Activated naive CD8-positive, alpha-beta T cell (primary cell): Measurements from ENCODE around the gene CSTF1.
A peak's percentile ranks its signal among the peaks of the same experiment; 100 is the strongest.

Experiments used
- H3K27ac Mint-ChIP-seq: one replicate; pipeline ENCODE4 v1.8.0; 2021; ENCODE audit warnings: mixed read lengths
- H3K27me3 Mint-ChIP-seq: one replicate; pipeline ENCODE4 v1.8.0; 2021; ENCODE audit warnings: mixed read lengths
- H3K36me3 Mint-ChIP-seq: one replicate; pipeline ENCODE4 v1.8.0; 2021; ENCODE audit warnings: mixed read lengths
- H3K4me1 Mint-ChIP-seq: one replicate; pipeline ENCODE4 v1.8.0; 2021; ENCODE audit warnings: low read depth, mixed read lengths
- H3K4me3 Mint-ChIP-seq: one replicate; pipeline ENCODE4 v1.8.0; 2021; ENCODE audit warnings: mild to moderate bottlenecking, mixed read lengths
- H3K9me3 Mint-ChIP-seq: one replicate; pipeline ENCODE4 v1.8.0; 2021; ENCODE audit warnings: low read depth, mixed read lengths

Gene CSTF1

GRCh38 chr20:56360133-56360907, 32.1 kb upstream of the CSTF1 start:
- no peaks in the 10 kb centered on the region for H3K27me3 Mint-ChIP-seq
- peak overlapping the region; percentile 90 for H3K4me3 Mint-ChIP-seq
- H3K4me1 Mint-ChIP-seq = peaks cover 22% of the 10 kb centered on the region
- no peaks in the 10 kb centered on the region for H3K9me3 Mint-ChIP-seq
- no peaks in the 10 kb centered on the region for H3K36me3 Mint-ChIP-seq
- H3K27ac Mint-ChIP-seq = peak overlapping the region; percentile 46

DNA sequence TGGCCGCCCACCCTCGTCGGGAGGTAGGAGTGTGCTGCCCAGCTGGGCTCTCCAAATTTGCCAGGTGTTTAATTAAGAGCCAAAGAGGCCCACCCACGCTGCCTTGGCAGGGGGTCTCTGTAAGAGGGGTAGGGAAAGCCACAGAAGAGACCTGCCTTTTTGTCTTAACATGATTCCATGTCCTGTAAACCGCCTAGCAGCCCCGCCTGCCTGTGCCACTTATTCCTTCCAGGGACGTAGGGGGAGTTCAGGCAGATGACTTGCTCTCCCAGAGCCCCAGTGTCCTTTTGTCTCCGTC, 31.6 kb upstream of the CSTF1 start:
- H3K4me3 Mint-ChIP-seq = peak overlapping the region; percentile 44
- no peaks in the 10 kb centered on the region for H3K27me3 Mint-ChIP-seq
- H3K36me3 Mint-ChIP-seq = no peaks in the 10 kb centered on the region
- H3K4me1 Mint-ChIP-seq = peaks cover 22% of the 10 kb centered on the region
- no peaks in the 10 kb centered on the region for H3K9me3 Mint-ChIP-seq
- H3K27ac Mint-ChIP-seq = no peak overlapping the region

DNA sequence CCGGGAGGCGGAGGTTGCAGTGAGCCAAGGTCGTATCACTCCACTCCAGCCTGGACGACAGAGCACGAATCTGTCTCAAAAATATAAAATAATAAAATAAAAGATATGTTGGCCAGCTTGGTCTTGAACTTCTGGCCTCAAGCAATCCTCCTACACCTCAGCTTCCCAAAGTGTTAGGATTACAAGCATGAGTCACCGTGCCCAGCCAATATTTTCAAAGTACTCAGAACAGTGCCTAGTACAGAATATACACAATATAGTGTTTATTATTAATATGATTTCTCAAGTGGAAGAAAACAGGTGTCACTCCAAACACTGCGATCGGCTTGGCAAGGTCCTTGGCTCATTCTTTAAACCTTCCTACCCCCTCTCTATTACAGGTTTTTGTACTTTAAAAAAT, 30.5 kb upstream of the CSTF1 start:
- H3K9me3 Mint-ChIP-seq = no peaks in the 10 kb centered on the region
- H3K36me3 Mint-ChIP-seq = no peaks in the 10 kb centered on the region
- H3K27ac Mint-ChIP-seq = no peak overlapping the region
- no peak overlapping the region for H3K4me3 Mint-ChIP-seq
- H3K4me1 Mint-ChIP-seq = peaks cover 22% of the 10 kb centered on the region
- no peaks in the 10 kb centered on the region for H3K27me3 Mint-ChIP-seq

- no peaks in the 10 kb centered on the region for H3K27me3 Mint-ChIP-seq
- H3K27ac Mint-ChIP-seq = no peak overlapping the region
- no peaks in the 10 kb centered on the region for H3K36me3 Mint-ChIP-seq
- peaks cover 22% of the 10 kb centered on the region for H3K4me1 Mint-ChIP-seq
- H3K4me3 Mint-ChIP-seq = no peak overlapping the region
- H3K9me3 Mint-ChIP-seq = no peaks in the 10 kb centered on the region
Observed at GRCh38 chr20:56362833-56363413, 29.5 kb upstream of the CSTF1 start.

GRCh38 chr20:56363491-56363890, 29.0 kb upstream of the CSTF1 start:
- no peak overlapping the region for H3K4me3 Mint-ChIP-seq
- H3K4me1 Mint-ChIP-seq = peaks cover 18% of the 10 kb centered on the region
- no peaks in the 10 kb centered on the region for H3K36me3 Mint-ChIP-seq

GRCh38 chr20:56368351-56369134, 23.9 kb upstream of the CSTF1 start:
- Mint-ChIP-seq H3K9me3 (no peaks in the 10 kb centered on the region), H3K4me1 (peaks cover 3% of the 10 kb centered on the region), H3K27me3 (no peaks in the 10 kb centered on the region), H3K27ac (no peak overlapping the region), H3K36me3 (peaks cover 2% of the 10 kb centered on the region), H3K4me3 (no peak overlapping the region)

More at GRCh38 chr20:56363491-56363890, 29.0 kb upstream of the CSTF1 start:
- Mint-ChIP-seq H3K27me3 (no peaks in the 10 kb centered on the region), H3K9me3 (no peaks in the 10 kb centered on the region), H3K27ac (no peak overlapping the region)

GRCh38 chr20:56369179-56369578, 23.3 kb upstream of the CSTF1 start:
- Mint-ChIP-seq H3K4me3 (no peak overlapping the region), H3K4me1 (peaks cover 3% of the 10 kb centered on the region), H3K27ac (no peak overlapping the region), H3K36me3 (peaks cover 2% of the 10 kb centered on the region), H3K9me3 (no peaks in the 10 kb centered on the region), H3K27me3 (no peaks in the 10 kb centered on the region)

GRCh38 chr20:56371977-56372376, 20.5 kb upstream of the CSTF1 start:
- Mint-ChIP-seq H3K36me3 (peaks cover 7% of the 10 kb centered on the region), H3K4me3 (no peak overlapping the region), H3K4me1 (peaks cover 6% of the 10 kb centered on the region), H3K9me3 (no peaks in the 10 kb centered on the region), H3K27me3 (no peaks in the 10 kb centered on the region), H3K27ac (no peak overlapping the region)

DNA sequence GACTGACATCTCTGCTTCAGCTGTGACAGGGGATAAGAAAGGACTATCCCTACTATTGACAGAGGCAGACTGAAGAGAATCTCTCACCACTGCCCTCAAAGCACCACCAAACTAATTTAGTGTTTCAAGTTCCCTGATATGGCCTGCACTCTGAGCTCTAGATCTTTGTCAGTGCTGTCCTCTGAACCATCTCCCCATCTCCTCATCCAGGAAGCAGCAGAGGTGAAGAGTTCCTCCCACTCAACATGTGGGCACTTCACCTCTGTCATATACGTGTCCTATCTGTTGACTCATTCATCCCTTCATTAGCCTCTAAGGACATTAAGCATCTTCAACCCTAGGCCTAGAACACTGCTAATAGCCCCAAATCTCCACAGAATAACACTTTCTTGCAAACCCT, 19.6 kb upstream of the CSTF1 start:
- Mint-ChIP-seq H3K4me3 (no peak overlapping the region), H3K36me3 (peaks cover 7% of the 10 kb centered on the region)

DNA sequence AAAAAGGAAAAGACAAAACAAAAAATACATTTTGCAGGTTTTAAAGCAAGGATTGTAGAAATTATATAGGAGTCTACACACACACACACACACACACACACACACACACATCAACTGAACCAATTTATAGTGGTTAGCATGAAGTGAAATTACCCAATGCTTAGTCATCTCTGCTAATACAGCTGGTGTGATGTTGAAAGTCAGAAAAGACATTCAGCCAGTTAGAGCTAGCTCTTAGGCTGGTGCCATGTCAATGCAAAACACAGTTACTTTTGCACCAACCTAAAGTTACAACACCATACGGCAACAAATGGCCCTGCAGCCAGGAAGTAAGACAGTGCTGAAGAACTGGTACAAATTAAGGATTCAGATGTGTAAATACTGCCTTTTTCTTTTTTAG, 18.5 kb upstream of the CSTF1 start:
- peaks cover 7% of the 10 kb centered on the region for H3K36me3 Mint-ChIP-seq
- no peaks in the 10 kb centered on the region for H3K27me3 Mint-ChIP-seq
- H3K4me1 Mint-ChIP-seq = peaks cover 6% of the 10 kb centered on the region
- H3K27ac Mint-ChIP-seq = no peak overlapping the region
- no peak overlapping the region for H3K4me3 Mint-ChIP-seq
- no peaks in the 10 kb centered on the region for H3K9me3 Mint-ChIP-seq

More for the DNA sequence above, 19.6 kb upstream of the CSTF1 start:
- no peaks in the 10 kb centered on the region for H3K27me3 Mint-ChIP-seq
- H3K9me3 Mint-ChIP-seq = no peaks in the 10 kb centered on the region
- H3K4me1 Mint-ChIP-seq = peaks cover 6% of the 10 kb centered on the region
- no peak overlapping the region for H3K27ac Mint-ChIP-seq

GRCh38 chr20:56376331-56376730, 16.1 kb upstream of the CSTF1 start:
- Mint-ChIP-seq H3K27ac (no peak overlapping the region), H3K9me3 (no peaks in the 10 kb centered on the region), H3K4me1 (peaks cover 6% of the 10 kb centered on the region), H3K36me3 (peaks cover 10% of the 10 kb centered on the region), H3K4me3 (no peak overlapping the region), H3K27me3 (no peaks in the 10 kb centered on the region)

- Mint-ChIP-seq H3K27me3 (no peaks in the 10 kb centered on the region), H3K4me1 (peaks cover 3% of the 10 kb centered on the region), H3K4me3 (no peak overlapping the region), H3K27ac (no peak overlapping the region), H3K36me3 (peaks cover 8% of the 10 kb centered on the region), H3K9me3 (no peaks in the 10 kb centered on the region)
Observed at GRCh38 chr20:56378386-56378785, 14.1 kb upstream of the CSTF1 start.

DNA sequence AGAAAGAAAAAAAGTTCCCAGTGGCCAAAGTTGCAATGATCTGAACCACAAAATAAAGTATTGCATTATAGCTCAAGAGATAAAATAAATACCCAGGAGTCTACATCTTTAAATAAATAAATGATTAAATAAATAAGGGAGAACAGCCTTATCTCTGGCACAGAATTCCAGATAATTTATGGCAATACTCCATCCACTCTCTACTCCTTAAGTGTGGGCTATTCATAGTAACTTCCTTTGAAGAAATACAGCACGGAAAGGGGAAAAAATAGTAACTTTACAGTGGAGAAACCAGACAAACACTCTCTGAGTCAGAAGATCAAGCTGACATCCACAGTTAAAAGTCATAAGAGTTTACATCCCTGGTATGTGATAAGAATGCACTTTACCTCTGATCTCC, 12.1 kb upstream of the CSTF1 start:
- no peak overlapping the region for H3K27ac Mint-ChIP-seq
- no peaks in the 10 kb centered on the region for H3K27me3 Mint-ChIP-seq
- peaks cover 3% of the 10 kb centered on the region for H3K4me1 Mint-ChIP-seq
- H3K4me3 Mint-ChIP-seq = no peak overlapping the region
- no peaks in the 10 kb centered on the region for H3K9me3 Mint-ChIP-seq
- peaks cover 8% of the 10 kb centered on the region for H3K36me3 Mint-ChIP-seq

DNA sequence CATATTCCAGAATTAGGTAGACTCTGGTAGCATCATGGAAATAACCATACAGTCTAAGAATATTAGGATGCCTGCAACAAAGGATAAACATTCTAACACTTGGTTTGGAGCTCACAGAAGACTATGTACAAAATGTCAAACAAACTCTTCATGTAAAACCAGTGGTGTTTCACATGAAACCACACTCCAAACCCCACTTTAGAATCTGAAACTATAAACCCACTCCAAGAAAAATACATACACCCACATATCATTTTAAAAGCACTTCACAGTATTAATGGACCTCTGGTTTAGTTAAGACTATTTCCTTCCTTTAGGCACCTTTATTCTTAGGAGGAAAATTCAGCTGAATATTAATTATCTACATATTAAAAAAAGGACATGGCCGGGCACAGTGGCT, 10.9 kb upstream of the CSTF1 start:
- no peak overlapping the region for H3K4me3 Mint-ChIP-seq

GRCh38 chr20:56382696-56383095, 9.7 kb upstream of the CSTF1 start:
- Mint-ChIP-seq H3K4me3 (no peak overlapping the region), H3K27ac (no peak overlapping the region), H3K36me3 (peaks cover 5% of the 10 kb centered on the region), H3K9me3 (no peaks in the 10 kb centered on the region), H3K27me3 (no peaks in the 10 kb centered on the region), H3K4me1 (no peaks in the 10 kb centered on the region)

More for the DNA sequence above, 10.9 kb upstream of the CSTF1 start:
- Mint-ChIP-seq H3K27ac (no peak overlapping the region), H3K9me3 (no peaks in the 10 kb centered on the region), H3K36me3 (peaks cover 5% of the 10 kb centered on the region), H3K27me3 (no peaks in the 10 kb centered on the region), H3K4me1 (peaks cover under 1% of the 10 kb centered on the region)
